ENCODE data around the gene RAB11FIP4. TPM values are rescaled to one million over a fixed set of nuclear protein-coding genes. Genes with fewer than 3 reads are reported as not detected.

RAB11FIP4 gene
- total and polyA plus RNA-seq, 2 of the 13 experiments (the other 11 are each of a cell fraction or from before 2014, with no cell fraction given) = 28.0 to 89.3 TPM

- 0 out of 2 replicates have a peak, but pooled peaks have one; percentile 66 for TF ChIP-seq ZNF782 (CRISPR knock-in tag; IDR thresholded peaks at IDR 0.05; ENCODE audit: borderline replicate concordance)
- no peak for TF ChIP-seq ATF7 (IDR thresholded peaks at IDR 0.05)
- TF ChIP-seq ATF7 (CRISPR knock-in tag; IDR thresholded peaks at IDR 0.05) = no peak
- peak; percentile 69; the same call in 1 of the 2 replicates for TF ChIP-seq ZBTB4 (CRISPR knock-in tag; IDR thresholded peaks at IDR 0.05; ENCODE audit: borderline replicate concordance)
- TF ChIP-seq KLF15 (CRISPR knock-in tag; IDR thresholded peaks at IDR 0.05; ENCODE audit: borderline replicate concordance) = no peak; the same call in 1 of the 2 replicates
- TF ChIP-seq KDM4B (CRISPR knock-in tag; IDR thresholded peaks at IDR 0.05) = no peak; the same call in 1 of the 2 replicates
- TF ChIP-seq CREB3 (CRISPR knock-in tag; IDR thresholded peaks at IDR 0.05) = no peak
- peak; percentile 78; the same call in 1 of the 2 replicates for TF ChIP-seq ARNTL (CRISPR knock-in tag; IDR thresholded peaks at IDR 0.05)
- TF ChIP-seq ASH2L (IDR thresholded peaks at IDR 0.05; ENCODE audit: insufficient read length, low read depth, low read length) = peak; percentile 89
- TF ChIP-seq THYN1 (CRISPR knock-in tag; IDR thresholded peaks at IDR 0.05; ENCODE audit: borderline replicate concordance, low read depth) = no peak
- TF ChIP-seq ZNF205 (CRISPR knock-in tag; IDR thresholded peaks at IDR 0.05) = peak; percentile 84
- TF ChIP-seq ZNF704 (CRISPR knock-in tag; IDR thresholded peaks at IDR 0.05; ENCODE audit: borderline replicate concordance) = peak; percentile 41; the same call in 1 of the 2 replicates
- TF ChIP-seq THAP8 (CRISPR knock-in tag; IDR thresholded peaks at IDR 0.05; ENCODE audit: borderline replicate concordance) = no peak
- no peak for TF ChIP-seq ZFP36 (IDR thresholded peaks at IDR 0.05; ENCODE audit: borderline replicate concordance, low read depth, low read length, partially characterized antibody)
- no peak for TF ChIP-seq ATF4 (CRISPR knock-in tag; IDR thresholded peaks at IDR 0.05)
- TF ChIP-seq GTF2F1 (IDR thresholded peaks at IDR 0.05; ENCODE audit: low read length) = no peak; the same call in 1 of the 2 replicates
- TF ChIP-seq ZBTB8A (CRISPR knock-in tag; IDR thresholded peaks at IDR 0.05; ENCODE audit: borderline replicate concordance, low read depth) = no peak
- peak; percentile 58; the same call in 1 of the 2 replicates for TF ChIP-seq ZNF180 (CRISPR knock-in tag; IDR thresholded peaks at IDR 0.05; ENCODE audit: borderline replicate concordance, low read depth)
- peak; percentile 92 for TF ChIP-seq ZFY (CRISPR knock-in tag; IDR thresholded peaks at IDR 0.05)
These were observed 158.3 kb downstream of the RAB11FIP4 start (continued) for GRCh38 chr17:31549525-31550388.

All from HepG2 (cell line).